ENCODE measurements around the gene TBC1D4.

DNA sequence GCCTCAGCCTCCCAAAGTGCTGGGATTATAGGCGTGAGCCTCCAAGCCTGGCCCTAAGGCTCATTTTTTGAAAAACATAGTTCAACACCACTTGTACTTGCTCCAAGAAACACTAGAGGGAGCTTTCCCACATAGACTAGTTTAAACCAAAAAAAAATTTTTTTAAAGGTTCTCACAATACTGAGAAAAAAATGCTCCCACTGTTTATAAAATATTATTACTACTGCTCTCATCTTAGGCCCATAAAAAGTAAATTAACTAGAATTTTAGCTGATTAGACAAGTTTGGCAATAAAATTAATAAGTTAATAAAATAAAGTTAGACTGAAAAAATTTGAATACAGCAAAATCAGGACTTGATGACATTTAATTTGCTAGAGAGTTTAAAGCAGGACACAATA lies 109.5 kb downstream of the TBC1D4 start:
- peak; percentile 77 for TF ChIP-seq CTCF (IDR thresholded peaks at IDR 0.05)
- no peak for TF ChIP-seq SIN3A (IDR thresholded peaks at IDR 0.05; ENCODE audit: borderline replicate concordance, insufficient read depth, low read depth, low read length)

Data from Panc1 (cell line).